Tibial nerve (tissue), 3 donors: ENCODE data around the gene NPHS1.

ENCODE experiments used
- CTCF ChIP-seq, 5 experiments: fragments of 200-600 bp in 3 of 5; fragments of 450-650 bp in 2 of 5; sonication (generic) in 3 of 5; IDR thresholded peaks; one replicate each; pipeline ENCODE4 v1.5.1; 2016 to 2019; ENCODE audit warnings: antibody characterized with exemption in 5 of 5, mild to moderate bottlenecking in 3 of 5, moderate library complexity in 2 of 5
- POLR2A ChIP-seq, 2 donors: fragments of 450-650 bp; IDR thresholded peaks; one replicate each; pipeline ENCODE4 v1.6.1; 2017; ENCODE audit warnings: antibody characterized with exemption in 2 of 2, mild to moderate bottlenecking in 2 of 2, moderate library complexity in 2 of 2

GRCh38 chr19:35847911-35848310, 4.4 kb downstream of the NPHS1 start:
- TF ChIP-seq CTCF (IDR thresholded peaks at IDR 0.05), result no peak
- TF ChIP-seq POLR2A (IDR thresholded peaks at IDR 0.05), result no peak
